Stimulated activated CD8-positive, alpha-beta memory T cell treated with anti-CD3 and anti-CD28 coated beads, Interleukin-12 subunit alpha, Interleukin-12 subunit beta, amount 100 ng/mL, for 24 hours (primary cell): ENCODE results near the gene OGN.
"Not testable (repeated sequence)": the region's sequence is repeated elsewhere in the genome, so short reads cannot be mapped to it uniquely, and the experiment has no call there.

ENCODE experiments used
- DNase-seq: peaks from one replicate; pipeline ENCODE4 v3.0.0-alpha.2; 2020; ENCODE audit errors: extremely low read depth

Gene OGN

DNA sequence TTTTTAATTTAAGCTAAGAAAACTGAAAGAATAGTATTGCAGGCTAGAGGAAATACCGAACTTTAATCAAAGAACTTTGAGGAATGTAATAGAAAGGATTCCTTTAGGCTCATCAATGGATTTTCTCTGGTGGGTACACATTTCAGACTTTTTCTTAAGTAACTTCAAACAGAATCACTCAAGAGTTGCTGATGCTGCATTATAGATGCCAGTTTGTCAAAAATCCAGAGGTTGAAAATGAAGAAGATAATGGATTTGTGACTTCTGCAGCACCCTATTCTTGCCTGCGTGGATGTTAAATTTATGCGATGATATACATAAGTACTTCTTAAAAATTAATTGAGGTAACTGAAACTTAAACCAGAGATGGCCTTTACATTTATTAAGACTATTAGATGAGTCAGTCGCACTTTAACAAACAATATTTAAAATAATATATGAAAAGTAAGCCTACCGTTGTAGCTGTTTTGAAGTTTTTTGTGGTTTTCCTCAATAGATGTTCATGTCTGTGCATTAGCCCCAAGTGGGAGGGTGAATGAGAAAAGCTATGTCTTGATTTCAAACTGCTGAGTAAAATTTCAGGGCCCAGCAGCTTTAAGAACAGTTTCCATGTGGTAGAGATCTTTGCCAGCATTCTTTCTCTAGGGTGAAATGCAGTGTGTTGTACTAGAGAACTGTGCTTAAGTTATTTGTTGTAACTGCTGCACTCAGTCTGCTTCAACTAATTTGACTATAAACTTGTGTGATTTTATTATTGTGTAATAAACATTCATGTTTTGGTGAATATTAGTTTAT is at the start of gene OGN:
Gene OGN, minus strand, starts transcription at position 537 of the 795 bp plus-strand sequence. CDS start 1,171 bp downstream, outside the sequence.
- no peak for DNase-seq

- DNase-seq: no peak
These were observed 42.2 kb upstream of the OGN start for GRCh38 chr9:92446536-92446935.

GRCh38 chr9:92444841-92445240 is 40.5 kb upstream of the OGN start:
- no peak for DNase-seq

DNA sequence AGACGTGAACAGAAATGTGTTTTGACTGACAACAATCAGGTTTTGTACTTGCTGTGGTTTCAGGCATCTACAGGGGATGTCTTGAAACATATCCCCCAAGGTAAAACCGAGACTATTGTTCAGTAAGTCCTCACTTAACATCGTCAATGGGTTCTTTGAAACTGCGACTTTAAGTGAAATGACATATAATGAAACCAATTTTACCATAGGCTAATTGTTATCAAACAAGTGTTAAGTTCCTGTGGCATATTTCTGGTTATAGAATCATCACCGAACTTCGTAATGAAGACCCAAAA is 36.3 kb upstream of the OGN start:
- no peak for DNase-seq

DNA sequence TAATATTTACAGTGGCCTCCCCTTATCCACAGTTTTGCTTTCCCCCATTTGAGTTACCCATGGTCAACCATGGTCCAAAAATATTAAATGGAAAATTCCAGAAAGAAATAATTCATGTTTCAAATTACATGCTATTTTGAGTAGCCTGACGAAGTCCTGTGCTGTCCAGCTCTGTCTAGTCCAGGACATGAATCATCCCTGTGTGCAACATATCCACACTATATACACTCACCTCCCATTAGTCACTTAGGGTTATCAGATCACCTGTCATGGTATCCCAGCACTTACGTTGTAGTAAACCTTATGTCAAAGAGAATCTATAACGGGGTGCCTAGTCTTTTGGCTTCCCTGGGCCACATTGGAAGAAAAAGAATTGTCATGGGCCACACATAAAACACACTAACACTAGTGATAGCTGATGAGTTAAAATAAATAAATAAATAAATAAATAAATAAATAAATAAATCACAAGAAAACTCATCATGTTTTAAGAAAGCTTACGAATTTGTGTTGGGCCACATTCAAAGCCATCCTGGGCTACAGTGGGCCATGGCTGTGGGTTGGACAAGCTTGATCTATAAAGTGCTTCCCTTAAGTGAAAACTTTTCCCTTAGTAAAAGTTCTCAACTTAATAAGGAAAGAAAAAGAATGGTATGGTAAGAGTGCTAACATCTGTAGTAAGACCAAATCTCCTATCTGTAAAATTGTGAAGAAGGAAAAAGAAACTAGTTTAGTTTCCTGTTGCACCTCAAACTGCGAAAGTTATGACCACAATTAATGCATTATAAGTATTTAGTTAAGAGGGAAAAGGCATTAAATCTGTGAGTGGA is 35.8 kb upstream of the OGN start:
- no peak for DNase-seq

GRCh38 chr9:92438900-92439526 is 34.6 kb upstream of the OGN start:
- no peak for DNase-seq

- DNase-seq: no peak
These were observed 30.9 kb upstream of the OGN start for GRCh38 chr9:92435263-92435662.

- DNase-seq: no peak
These were observed 28.7 kb upstream of the OGN start for GRCh38 chr9:92432972-92433548.

DNA sequence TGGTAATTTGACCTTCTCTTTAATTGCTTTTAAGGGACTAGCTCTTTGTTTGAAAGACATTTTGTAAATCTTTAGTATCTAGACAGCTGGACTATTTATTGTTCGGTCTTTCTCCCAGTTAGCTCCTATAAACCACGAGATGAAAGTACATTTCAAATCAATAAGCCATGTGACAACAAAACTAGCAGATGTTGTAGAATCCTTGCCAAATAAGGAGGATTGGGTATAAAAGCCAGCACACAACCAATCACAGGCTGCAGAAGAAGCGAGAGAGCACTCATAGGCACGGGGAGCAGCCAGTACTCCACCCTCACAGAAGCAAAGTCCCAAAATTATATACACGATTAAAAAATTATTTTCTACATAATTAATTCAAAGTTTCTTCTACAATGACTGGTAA is 28.0 kb upstream of the OGN start:
- DNase-seq: no peak

GRCh38 chr9:92429836-92430235 is 25.5 kb upstream of the OGN start:
- no peak for DNase-seq

GRCh38 chr9:92426501-92427145 is 22.2 kb upstream of the OGN start:
- DNase-seq: no peak

- DNase-seq: no peak
These were observed 21.1 kb upstream of the OGN start for GRCh38 chr9:92425474-92425873.

- DNase-seq: no peak
These were observed 20.0 kb upstream of the OGN start, which contains the start of gene OMD for GRCh38 chr9:92424340-92424739. TSS of gene OMD (minus strand) at chr9:92424471. CDS start at chr9:92417558, 6,913 bp downstream.

- DNase-seq: no peak
These were observed 19.2 kb upstream of the OGN start for GRCh38 chr9:92423612-92424011.

DNA sequence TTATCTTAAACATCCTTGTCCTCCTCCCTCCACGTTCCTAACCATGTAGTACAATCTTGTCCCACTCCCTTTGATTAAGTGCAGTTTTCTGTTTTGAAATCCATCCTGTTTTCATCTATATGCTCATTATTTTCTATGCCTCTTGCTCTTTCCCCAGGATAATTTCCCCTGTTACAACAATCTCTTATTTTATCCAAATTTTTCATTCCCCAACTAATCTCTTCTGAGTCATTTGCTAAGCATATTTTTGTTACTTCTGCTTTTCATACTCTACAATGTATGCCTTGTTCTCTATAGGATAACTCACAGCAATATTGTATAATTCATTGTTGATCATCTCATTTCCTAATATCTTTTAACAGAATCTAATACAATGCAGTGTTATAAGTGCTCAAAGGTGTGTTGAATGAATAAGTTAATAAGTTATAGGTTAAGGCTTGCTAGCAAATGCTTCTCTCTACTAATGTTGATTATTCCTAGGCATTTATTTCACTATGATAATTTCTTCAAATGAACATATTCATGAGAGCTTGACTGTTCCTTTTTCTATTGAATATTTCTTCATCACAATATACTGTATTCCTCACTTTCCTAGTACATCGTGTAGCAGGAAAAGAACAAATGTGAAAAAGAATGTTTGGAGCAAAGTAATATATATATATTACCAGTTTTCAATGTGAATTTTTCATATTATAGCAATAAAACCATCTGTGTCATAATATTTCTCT is 18.4 kb upstream of the OGN start:
- DNase-seq: no peak

DNA sequence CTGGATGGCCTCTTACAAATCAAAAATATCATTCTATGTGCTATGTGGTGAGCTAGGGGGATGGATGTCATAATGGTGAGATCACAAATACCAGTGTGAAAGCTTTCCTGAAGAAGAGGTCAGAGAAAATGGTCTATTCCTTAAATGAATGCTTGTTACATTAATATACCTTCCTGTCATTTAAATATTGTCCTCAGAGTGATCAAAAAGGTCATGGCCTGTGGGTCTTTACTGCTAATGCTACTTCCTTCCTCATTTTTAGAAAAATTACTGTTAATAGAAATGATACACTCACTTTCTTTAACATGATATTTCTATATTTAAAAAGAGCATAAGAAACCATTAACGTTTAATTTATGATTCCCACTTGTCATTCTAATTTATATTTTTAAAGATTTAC is 10.2 kb upstream of the OGN start:
- no peak for DNase-seq

DNA sequence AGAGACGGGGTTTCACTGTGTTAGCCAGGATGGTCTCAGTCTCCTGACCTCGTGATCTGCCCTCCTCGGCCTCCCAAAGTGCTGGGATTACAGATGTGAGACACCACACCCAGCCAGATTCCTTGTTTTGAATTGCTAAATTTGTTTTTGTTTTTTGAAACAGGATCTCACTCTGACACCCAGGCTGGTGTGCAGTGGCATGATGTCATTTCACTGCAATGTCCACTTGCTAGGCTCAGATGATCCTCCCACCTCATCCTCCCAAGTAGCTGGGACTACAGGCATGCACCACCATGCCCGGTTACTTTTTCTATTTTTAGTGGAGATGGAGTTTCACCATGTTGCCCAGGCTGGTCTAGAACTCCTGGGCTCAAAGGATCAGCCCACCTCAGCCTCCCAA is 6.8 kb upstream of the OGN start:
- DNase-seq: not testable (repeated sequence)

- no peak for DNase-seq
These were observed 4.5 kb upstream of the OGN start for GRCh38 chr9:92408747-92409478.

GRCh38 chr9:92407818-92408217 is 3.4 kb upstream of the OGN start:
- DNase-seq: no peak

GRCh38 chr9:92406477-92406876 is 2.1 kb upstream of the OGN start:
- DNase-seq: no peak
